AG09309 (cell line): ENCODE data around the gene SYT6.

Source experiments
- DNase-seq: peaks from one replicate; pipeline ENCODE4 v3.0.0-alpha.2; 2010; ENCODE audit warnings: low read depth
- H3K4me3 ChIP-seq: 2 replicates; pipeline ENCODE4 v1.5.1; 2011; ENCODE audit warnings: mild to moderate bottlenecking, low read depth, low read length, moderate library complexity; ENCODE audit not compliant: control insufficient read depth
- CTCF ChIP-seq: IDR thresholded peaks from 2 replicates; pipeline ENCODE4 v1.5.1; 2011; ENCODE audit warnings: mild to moderate bottlenecking, low read depth, low read length, inconsistent platforms; ENCODE audit not compliant: insufficient read depth, control insufficient read depth; ENCODE audit errors: missing control alignments

Gene SYT6

DNA sequence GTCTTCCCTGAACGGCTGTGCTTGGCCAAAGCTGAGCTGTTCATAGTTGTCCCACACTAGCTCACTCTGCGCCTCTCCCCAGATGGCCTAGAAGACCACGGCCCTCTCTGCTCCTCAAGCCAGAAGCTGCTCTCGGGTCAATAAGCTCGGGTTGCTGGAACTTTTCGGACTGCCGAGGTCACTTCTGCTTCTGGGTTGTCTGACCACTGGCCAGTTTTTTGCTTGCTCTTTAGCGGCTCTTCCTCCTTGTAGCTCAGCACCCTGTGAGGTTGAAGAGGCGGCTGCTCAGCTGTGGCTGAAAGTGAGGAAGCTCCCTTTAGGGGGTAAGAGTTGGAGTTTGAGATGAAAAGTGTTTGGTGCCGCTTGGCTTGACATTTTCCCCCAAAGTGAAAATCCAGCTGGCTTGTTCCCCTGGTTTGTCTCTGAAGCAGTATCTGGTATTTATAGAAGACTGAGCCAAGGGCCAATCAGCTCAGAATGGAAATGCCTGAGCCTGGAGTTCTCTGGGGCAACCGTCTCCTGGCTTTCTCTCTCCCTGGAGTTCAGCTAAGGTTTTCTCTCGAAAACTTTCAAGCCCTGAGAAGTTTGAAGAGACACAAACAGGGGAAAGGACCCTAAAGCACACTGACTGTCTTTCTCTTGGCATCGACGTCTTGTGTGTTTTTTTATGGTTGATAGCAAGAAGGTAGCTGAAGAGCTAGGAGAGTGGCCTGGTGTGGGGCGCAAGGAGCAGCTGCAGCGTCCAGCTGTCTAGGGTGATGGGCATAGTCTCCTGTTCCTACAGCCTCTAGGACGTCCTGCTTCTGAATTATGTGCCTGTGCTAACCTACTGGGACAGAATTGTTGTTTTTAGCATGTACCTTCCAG is 72.0 kb downstream of the SYT6 start:
- no peak for TF ChIP-seq CTCF

DNA sequence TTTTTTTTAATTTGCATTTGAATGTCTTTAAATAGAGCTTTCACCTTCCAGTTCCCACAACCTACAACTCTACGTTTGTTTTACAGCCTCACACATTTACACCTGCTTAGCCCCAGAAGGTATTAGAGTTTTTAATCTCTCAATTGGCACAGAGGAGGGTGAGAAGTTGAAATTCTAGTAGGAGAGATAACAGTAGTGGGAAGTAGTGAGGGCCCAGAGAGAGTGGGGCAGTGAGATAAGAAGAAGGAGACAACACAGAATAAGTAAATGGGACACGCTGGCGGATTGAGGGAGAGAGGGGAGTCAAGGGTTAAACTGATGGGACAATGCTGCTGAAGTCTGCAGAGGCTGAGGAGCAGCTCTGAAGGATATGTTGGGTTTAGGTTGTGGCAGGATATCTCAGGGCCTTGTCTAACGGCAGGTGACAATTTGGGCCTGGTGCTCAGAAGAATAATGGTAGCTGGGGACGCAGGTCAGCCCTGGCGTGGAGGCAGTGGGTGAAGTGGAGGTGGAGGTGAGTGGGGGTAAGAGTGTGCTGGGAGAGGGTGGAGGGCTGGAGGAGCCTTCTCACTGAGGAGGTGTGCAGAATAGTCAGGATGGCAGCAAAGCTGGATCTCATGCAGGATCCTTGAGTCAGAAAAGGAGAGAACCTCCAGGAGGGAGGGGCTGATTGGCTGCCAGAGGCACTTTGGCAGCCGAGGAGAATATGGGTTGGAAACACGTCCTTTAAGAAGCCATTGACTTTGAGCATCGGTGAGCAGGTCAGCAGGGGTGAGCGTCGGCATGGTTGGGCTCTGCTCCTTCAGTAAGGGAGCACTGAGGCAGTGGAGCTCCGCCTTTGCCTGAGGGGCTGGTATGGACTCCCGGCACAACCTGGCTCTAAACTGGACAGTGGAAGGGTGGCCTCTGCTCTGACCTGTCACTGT is 72.9 kb downstream of the SYT6 start:
- no peak for TF ChIP-seq CTCF
- no peak for DNase-seq
- no peak overlapping the region for H3K4me3 ChIP-seq

More for the DNA sequence above, 72.0 kb downstream of the SYT6 start:
- no peak overlapping the region for H3K4me3 ChIP-seq
- DNase-seq, result no peak

GRCh38 chr1:114079596-114080190 is 74.0 kb downstream of the SYT6 start:
- no peak for TF ChIP-seq CTCF
- H3K4me3 ChIP-seq, result no peak overlapping the region
- DNase-seq, result no peak

DNA sequence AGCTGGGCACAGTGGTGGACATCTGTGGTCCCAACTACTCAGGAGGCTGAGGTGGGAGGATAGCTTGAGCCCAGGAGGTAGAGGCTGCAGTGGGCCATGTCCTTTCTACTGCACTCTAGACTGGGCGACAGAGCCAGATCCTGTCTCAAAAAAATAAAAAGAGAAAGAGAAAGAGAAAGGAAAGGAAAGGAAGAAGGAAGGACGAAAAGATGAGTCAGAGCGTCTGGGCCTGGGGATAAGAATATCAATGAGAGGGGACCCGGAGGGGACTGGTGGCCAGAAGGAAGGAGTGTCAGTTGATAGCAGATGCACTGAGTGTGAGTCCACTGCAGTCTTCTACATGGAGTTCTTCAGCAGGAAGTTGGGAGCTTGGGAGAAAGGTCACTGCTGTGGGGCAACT is 75.6 kb downstream of the SYT6 start:
- no peak for DNase-seq
- no peak overlapping the region for H3K4me3 ChIP-seq
- no peak for TF ChIP-seq CTCF

- no peak overlapping the region for H3K4me3 ChIP-seq
- no peak for DNase-seq
- no peak for TF ChIP-seq CTCF
Observed at GRCh38 chr1:114077188-114077587, 76.5 kb downstream of the SYT6 start.

DNA sequence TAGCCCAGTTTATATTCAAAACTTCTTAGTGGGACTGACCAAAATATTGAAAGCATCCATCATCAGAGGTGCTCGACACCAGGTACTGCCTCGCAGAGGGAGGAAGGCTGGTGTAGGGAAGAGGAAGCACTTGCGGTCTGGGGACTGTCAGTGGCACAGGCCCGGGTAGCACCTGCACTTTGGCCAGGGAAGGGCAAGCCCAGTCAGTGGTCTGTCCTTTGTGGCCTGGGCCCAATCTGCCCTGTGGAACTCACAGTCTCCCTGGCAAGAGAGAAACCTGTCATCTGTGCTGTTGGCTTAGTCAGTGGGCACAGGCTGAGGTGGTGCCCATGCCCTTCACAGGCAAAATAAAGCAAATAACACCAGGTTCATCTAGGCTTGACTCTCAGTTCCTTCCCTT is 77.4 kb downstream of the SYT6 start:
- no peak for TF ChIP-seq CTCF
- no peak for DNase-seq
- no peak overlapping the region for H3K4me3 ChIP-seq
